B cell (primary cell): ENCODE results near the gene AICDA.

ENCODE experiments used
- EZH2 ChIP-seq: IDR thresholded peaks from 2 replicates; pipeline ENCODE4 v1.6.1; 2012; ENCODE audit warnings: borderline replicate concordance, low read depth, mild to moderate bottlenecking, moderate library complexity, low read length; ENCODE audit not compliant: insufficient read depth, poor library complexity, severe bottlenecking
- TF ChIP-seq, protein P1 (sequence below): fragments of 200-600 bp; IDR thresholded peaks from one replicate; pipeline ENCODE4 v1.8.0; 2022; ENCODE audit warnings: antibody characterized with exemption, mild to moderate bottlenecking

DNA sequence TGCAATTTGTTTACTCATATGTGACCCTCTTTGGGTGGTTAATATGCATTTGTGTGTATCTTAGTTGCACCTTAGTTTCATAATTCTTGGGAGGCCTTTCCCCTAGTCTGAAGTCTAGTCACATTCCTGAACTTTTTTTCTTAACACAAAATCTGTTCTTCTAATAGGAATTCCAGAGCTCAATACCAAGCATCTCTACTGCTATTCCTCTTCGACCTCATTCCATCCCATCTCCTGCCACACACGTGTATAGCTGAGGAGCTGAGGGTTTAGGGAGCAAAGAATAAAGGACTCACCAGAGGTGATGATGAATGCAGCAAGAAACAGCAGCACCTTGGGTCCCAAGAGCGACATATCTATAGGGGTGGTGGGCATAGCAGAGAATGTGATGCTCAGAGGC, 49.1 kb upstream of the AICDA start:
- TF ChIP-seq, protein P1, sequence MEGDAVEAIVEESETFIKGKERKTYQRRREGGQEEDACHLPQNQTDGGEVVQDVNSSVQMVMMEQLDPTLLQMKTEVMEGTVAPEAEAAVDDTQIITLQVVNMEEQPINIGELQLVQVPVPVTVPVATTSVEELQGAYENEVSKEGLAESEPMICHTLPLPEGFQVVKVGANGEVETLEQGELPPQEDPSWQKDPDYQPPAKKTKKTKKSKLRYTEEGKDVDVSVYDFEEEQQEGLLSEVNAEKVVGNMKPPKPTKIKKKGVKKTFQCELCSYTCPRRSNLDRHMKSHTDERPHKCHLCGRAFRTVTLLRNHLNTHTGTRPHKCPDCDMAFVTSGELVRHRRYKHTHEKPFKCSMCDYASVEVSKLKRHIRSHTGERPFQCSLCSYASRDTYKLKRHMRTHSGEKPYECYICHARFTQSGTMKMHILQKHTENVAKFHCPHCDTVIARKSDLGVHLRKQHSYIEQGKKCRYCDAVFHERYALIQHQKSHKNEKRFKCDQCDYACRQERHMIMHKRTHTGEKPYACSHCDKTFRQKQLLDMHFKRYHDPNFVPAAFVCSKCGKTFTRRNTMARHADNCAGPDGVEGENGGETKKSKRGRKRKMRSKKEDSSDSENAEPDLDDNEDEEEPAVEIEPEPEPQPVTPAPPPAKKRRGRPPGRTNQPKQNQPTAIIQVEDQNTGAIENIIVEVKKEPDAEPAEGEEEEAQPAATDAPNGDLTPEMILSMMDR = no peak
- no peak for TF ChIP-seq EZH2
